Hypothalamus (tissue), 51 donors: ENCODE data around the gene CTSH.
"Not testable (repeated sequence)": the region's sequence is repeated elsewhere in the genome, so short reads cannot be mapped to it uniquely, and the experiment has no call there.

ENCODE experiments used
- DNase-seq, 51 donors: peaks; one replicate each; lab custom pipeline; 2025; lab: John Stamatoyannopoulos, UW

Gene CTSH

DNA sequence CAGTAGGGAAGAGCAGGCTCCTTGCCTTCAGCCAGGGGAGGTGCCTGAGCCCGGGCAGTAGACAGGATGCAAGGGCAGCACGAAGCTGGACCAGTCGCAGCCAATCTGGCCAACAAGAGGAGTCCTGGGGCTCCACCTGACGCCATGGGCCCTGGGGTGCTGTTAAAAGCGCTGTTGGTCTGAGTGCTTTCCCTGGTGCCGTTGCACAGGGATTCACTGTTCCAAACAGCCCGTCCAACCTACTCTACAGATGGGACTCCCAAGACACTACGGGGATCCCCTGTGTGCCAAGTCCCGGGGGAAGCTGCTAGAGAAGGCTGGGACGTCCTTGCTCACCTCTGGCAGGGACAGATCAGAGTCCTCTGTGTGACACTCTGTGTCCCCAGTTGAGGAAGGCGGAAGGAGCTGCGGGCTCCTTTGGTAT, 632 bp downstream of the CTSH start:
- no peak for DNase-seq

DNA sequence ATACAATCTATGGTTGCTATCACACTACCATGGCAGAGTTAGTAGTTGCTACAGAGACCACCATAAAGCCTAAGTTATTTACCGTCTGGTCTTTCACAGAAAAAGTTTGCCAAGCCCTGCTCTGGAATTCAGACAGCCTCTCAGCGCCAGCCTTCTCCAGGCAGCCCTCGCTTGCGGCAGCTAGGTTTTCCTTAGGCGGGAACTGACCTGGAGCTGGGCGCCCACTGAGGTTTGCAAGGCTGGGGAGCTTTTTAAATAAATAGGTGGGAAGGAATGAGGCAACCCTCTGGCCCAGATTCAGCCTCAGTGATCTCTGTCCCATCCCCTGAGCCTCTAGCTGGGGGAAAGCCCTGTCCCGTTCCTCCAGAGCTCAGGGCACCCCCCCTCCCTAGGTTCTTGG, 1.2 kb downstream of the CTSH start:
- peak in 1 of 51 donors; percentile 12 for DNase-seq

GRCh38 chr15:78942741-78943140, 2.1 kb downstream of the CTSH start:
- no peak for DNase-seq

- no peak for DNase-seq
Measured at GRCh38 chr15:78938658-78939488, 6.0 kb downstream of the CTSH start.

GRCh38 chr15:78937132-78937739, 7.6 kb downstream of the CTSH start:
- DNase-seq, result no peak

GRCh38 chr15:78934655-78935023, 10.2 kb downstream of the CTSH start:
- DNase-seq, result no peak

DNA sequence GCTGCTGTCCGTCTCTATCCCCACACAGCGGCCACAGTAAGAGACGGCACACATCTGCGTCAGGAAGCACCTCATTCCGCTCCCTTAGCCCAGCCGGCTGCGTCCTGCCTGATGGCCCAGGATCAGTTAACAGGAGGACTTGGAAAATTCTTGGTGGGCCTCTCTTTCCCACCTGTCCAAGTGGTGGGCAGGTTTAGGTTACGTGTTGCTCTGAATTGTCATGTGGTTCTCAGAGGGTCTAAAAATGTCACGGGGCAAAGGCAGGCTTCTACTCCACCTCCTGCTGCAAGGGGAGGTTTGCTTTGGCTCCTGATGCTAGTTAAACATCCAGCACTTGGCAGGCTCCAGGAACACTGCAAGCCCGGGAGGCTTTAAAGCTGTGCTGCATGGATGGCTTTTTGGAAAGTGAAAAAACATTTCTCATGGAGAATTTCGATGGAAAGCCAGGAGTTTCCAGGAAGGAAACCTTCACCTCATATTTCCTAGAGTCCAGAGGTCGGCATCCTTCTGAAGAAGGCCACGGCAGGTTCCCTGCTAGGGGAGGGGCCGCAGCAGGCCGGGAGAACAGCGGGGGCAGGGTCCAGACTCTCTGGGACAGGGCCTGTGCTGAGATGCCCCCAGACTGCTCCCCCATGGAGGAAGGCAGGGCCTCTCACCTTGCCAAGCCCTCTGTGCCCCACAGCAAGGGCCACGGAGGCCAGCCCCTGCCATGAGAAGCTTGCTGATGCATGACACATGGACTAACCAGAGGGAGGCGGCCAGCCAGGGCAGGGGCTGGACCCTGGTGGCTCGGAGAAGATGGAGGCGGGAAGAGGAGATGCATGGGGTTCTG, 10.8 kb downstream of the CTSH start:
- DNase-seq, result no peak

- no peak for DNase-seq
Measured at GRCh38 chr15:78933187-78933822, 11.5 kb downstream of the CTSH start.

- no peak for DNase-seq
Measured at GRCh38 chr15:78932258-78932808, 12.5 kb downstream of the CTSH start.

GRCh38 chr15:78931439-78932257, 13.2 kb downstream of the CTSH start:
- peak in 1 of 51 donors; percentile 34 for DNase-seq

DNA sequence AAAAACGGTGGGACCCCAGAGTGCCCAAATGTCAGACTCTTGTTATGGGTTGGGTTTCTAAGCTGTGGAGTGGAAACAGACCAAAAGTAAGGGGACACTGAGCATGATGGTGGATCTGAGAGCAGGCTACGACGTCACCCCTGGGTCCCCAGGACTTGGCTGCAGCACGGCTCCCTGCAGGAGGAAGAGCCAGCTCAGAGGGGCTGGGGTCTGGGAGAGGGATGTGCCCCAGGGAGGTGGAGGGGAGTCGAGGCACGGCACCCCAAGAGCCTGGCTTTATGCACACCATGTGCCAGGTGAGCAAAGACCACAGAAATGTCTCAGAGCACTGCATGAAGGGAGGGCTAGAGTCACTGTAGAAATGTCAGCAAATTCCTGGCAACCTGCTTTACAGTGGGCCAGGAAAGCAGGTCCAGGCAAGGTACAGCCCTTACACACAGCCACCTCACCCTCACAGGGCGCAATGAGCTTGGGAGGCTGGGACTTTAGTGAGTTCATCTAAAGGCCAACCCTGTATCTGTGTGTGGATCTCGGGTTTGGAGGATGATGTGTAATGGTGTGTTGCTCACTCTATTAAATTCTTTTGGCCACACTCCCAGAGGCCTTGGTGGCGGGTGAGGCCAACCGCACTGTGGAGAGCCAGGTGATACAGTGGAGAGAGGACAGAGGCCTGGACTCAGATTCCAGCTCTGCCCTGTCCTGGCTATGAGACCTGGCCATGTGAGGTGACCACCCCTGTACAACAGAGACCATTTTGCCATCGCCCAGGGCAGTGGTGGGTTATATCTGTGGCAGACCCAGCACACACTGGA, 14.1 kb downstream of the CTSH start:
- DNase-seq, result no peak

- DNase-seq, result no peak
Measured at GRCh38 chr15:78929536-78930264, 15.1 kb downstream of the CTSH start.

DNA sequence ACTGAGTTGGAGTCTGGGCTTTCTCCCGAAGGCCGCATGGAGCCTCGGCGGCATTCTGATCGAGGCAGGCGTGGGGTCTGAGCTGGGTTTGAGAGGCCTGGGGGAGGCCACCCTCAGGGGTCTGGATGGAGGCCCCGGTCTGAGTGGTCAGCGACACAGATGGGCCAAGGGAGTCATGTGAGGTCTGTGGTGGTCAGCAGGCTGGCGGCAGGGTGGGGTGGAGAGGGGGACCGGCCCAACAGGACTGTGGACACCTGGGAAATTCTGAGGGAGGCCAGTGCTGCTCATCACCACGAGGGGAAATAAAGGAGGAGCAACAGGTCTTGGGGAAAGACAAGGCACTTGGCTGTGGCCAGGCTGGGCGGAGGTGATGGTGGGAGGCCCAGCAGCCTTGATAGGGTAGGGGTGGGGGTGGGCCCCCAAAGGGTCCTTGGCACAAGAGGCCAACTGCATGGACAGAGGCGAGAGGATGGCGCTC, 16.2 kb downstream of the CTSH start:
- no peak for DNase-seq

GRCh38 chr15:78928176-78928575, 16.7 kb downstream of the CTSH start:
- not testable (repeated sequence) for DNase-seq

DNA sequence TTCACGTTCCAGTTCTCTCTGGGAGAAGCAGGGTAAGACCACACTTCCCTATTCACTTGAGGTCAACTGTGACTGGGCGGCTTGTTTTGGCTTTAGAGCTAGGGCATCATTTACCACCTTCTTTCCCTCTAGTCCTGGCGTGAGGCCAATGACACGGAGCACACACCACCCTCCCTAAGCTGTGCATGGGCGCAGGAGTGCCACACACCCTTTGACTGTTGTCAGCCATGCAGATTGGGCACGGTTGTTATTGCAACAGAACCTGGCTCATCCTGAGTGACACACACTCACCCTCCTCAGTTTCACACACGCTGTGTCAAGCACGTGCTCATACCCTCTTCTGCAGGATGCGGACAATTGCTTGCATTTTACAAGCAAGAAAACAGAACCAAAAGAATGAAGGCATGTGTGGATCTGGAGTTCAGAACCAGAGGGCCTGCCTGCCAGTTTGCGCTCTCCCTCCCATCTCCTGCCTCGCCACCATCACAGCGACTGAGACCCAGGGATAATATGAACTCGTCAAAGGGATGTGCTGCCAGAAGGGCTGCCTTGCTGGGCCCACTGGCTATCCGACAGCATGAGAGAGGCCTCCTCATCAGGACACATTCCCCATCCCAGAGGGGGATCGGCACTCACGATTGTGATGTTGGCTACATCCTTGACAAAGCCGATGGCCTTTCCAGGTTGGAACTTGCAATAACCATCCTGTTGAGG, 17.6 kb downstream of the CTSH start:
- no peak for DNase-seq

DNA sequence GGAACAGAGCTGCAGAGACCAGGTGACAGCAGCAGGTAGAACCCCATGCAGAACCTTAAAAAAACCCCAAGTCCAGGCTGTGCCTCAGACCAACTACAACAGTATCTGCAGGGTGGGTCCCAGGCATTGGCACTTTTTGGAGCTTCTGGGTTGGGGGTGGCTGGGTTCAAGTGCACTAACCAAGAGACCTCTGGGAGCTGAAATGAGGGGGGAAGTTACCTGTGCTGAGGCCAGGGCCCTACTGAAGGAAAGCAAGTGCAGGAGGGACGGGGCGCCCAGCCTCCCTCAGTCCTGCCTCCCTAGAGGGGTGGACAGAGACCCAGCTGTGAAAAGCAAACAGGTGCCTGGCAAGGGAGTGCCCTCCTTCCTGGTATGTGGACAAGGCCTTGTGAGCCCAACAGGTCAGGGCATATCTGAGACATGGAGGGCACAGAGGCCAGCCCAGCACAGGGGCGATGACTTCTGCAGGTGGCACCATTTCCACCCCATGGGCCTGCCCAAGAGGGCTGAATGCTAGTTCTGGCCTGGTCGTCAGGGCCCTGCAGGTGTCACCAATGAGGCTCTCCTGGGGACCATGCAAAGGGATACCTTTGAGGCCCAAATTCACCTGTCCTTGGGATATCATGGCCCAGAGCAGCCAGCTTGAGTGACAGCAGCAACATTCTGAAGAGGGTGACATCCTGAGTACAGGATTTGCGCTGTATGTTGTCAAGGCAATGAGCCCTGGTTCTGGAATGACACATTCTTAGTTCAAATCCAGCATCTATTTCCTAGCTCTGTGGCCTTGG, 18.7 kb downstream of the CTSH start:
- no peak for DNase-seq
